ENCODE measurements around the gene MAPK1. TPM values are rescaled to one million over a fixed set of nuclear protein-coding genes. Genes with fewer than 3 reads are reported as not detected.

The MAPK1 gene
- total and polyA plus RNA-seq, 9 of the 15 experiments (the other 6 are each of a cell fraction or from before 2014, with no cell fraction given) = 46.3 to 575 (median 283) TPM

GRCh38 chr22:21819183-21819770 lies 48.2 kb downstream of the MAPK1 start:
- DNase-seq (ENCODE audit: extremely low read depth in 1 of 4, low spot score in 3 of 4) = peak in 3 of 4 experiments; percentile 60 to 68 (median 64)
- 60% methylated on average over 2 of the region's 2 CpGs for WGBS (ENCODE audit: insufficient coverage, low coverage, missing lambda C conversion rate)
- H3K9me1 ChIP-seq (ENCODE audit: control insufficient read depth, insufficient read depth, low read length) = peaks cover 17% of the 10 kb centered on the region
- H3K36me3 ChIP-seq (ENCODE audit: control insufficient read depth, insufficient read depth, low read length) = peaks cover 11% of the 10 kb centered on the region; the same call in 2 of the 3 replicates
- peaks cover 95% of the 10 kb centered on the region for H3K79me2 ChIP-seq (ENCODE audit: control insufficient read depth, insufficient read depth, low read length)
- intact Hi-C loops (cut with micrococcal nuclease) = no loop called here
- H3K4me1 ChIP-seq (replicated peaks in 1 of 2; ENCODE audit: control insufficient read depth in 2 of 2, insufficient read depth in 2 of 2, low read length in 2 of 2) = peaks cover 36 to 43% of the 10 kb centered on the region in 2 experiments
- H3K4me3 ChIP-seq = no peak overlapping the region
- no TSS peak for BruUV-seq (replicated peaks)
- ChIA-PET POLR2A (interaction anchor here (0.6 to 2.1 kb wide), 15 partner anchors 8 to 1496 kb away, joined by 3 to 12 read pairs (median 4); partner anchors contain the start of gene MAPK1), CTCF (ENCODE audit: low intra/inter-chr PET ratio) (interaction anchor here (0.6 to 1.9 kb wide), 2 partner anchors 41 to 119 kb away, joined by 3 to 6 read pairs; no protein-coding TSS in a partner anchor)
- in situ Hi-C loops (cut with MboI) = no loop called here
- H3K9me3 ChIP-seq (replicated peaks; ENCODE audit: control insufficient read depth, insufficient read depth, low read depth, low read length) = no peaks in the 10 kb centered on the region
- no peak for FAIRE-seq
- H3K9ac ChIP-seq (ENCODE audit: insufficient read depth in 1 of 2, low read depth in 2 of 2, low read length in 2 of 2) = no peak overlapping the region
- H3K27me3 ChIP-seq (ENCODE audit: control insufficient read depth in 2 of 2, insufficient read depth in 2 of 2, low read length in 2 of 2) = no peaks in the 10 kb centered on the region
- peaks cover 41% of the 10 kb centered on the region for H4K20me1 ChIP-seq (replicated peaks; ENCODE audit: control insufficient read depth, insufficient read depth, low read length)
- H3K27ac ChIP-seq (ENCODE audit: extremely low read depth, low read depth, low read length) = 0 out of 3 replicates have a peak overlapping the region, but pooled peaks have one; percentile 0
- H2AFZ ChIP-seq (ENCODE audit: low read depth, low read length) = no peak overlapping the region
- ATAC-seq = peak; percentile 31
- H3K4me2 ChIP-seq (ENCODE audit: insufficient read depth, low read length) = no peak overlapping the region; the same call in 1 of the 2 replicates
- TF ChIP-seq RBM34 (IDR thresholded peaks at IDR 0.05; ENCODE audit: borderline replicate concordance, insufficient read depth, low read length) (0 out of 2 replicates have a peak, but pooled peaks have one; percentile 18), HMGN3 (IDR thresholded peaks at IDR 0.05; ENCODE audit: borderline replicate concordance, extremely low read depth, insufficient read length, low read depth, low read length) (no peak), POLR2B (IDR thresholded peaks at IDR 0.05; ENCODE audit: low read depth, partially characterized antibody) (no peak), C11orf30 (IDR thresholded peaks at IDR 0.05; ENCODE audit: low read depth) (no peak), STAT6 (CRISPR knock-in tag; IDR thresholded peaks at IDR 0.05) (no peak), CREBBP (IDR thresholded peaks at IDR 0.05; ENCODE audit: low read depth, low read length) (no peak), ADNP (tag; IDR thresholded peaks at IDR 0.05) (no peak), BACH1 (tag; IDR thresholded peaks at IDR 0.05) (no peak; the same call in 1 of the 2 replicates)
- TF ChIP-seq, protein P1, sequence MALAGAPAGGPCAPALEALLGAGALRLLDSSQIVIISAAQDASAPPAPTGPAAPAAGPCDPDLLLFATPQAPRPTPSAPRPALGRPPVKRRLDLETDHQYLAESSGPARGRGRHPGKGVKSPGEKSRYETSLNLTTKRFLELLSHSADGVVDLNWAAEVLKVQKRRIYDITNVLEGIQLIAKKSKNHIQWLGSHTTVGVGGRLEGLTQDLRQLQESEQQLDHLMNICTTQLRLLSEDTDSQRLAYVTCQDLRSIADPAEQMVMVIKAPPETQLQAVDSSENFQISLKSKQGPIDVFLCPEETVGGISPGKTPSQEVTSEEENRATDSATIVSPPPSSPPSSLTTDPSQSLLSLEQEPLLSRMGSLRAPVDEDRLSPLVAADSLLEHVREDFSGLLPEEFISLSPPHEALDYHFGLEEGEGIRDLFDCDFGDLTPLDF (CRISPR knock-in tag; IDR thresholded peaks at IDR 0.05) = peak; percentile 64
- TF ChIP-seq, protein P2, sequence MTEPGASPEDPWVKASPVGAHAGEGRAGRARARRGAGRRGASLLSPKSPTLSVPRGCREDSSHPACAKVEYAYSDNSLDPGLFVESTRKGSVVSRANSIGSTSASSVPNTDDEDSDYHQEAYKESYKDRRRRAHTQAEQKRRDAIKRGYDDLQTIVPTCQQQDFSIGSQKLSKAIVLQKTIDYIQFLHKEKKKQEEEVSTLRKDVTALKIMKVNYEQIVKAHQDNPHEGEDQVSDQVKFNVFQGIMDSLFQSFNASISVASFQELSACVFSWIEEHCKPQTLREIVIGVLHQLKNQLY (CRISPR knock-in tag; conservative IDR thresholded peaks at IDR 0.05) = 0 out of 4 replicates have a peak, but pooled peaks of 1 of the 2 experiments have one; percentile 54
